H9 (cell line): ENCODE results near the gene PCSK6. TPM values are rescaled to one million over a fixed set of nuclear protein-coding genes. Genes with fewer than 3 reads are reported as not detected.

Source experiments
- DNase-seq: peaks from one replicate; pipeline ENCODE4 v3.0.0-alpha.2; 2017
- H2AFZ ChIP-seq: one replicate; pipeline ENCODE4 v1.6.1; 2013; ENCODE audit warnings: mild to moderate bottlenecking, low read length, control low read depth, moderate library complexity
- H2AK5ac ChIP-seq: 2 replicates; pipeline ENCODE4 v1.6.1; 2013; ENCODE audit warnings: low read length, control low read depth, mixed read lengths; ENCODE audit not compliant: insufficient read length
- H2BK120ac ChIP-seq: one replicate; pipeline ENCODE4 v1.6.1; 2013; ENCODE audit warnings: low read depth, mild to moderate bottlenecking, low read length, control low read depth, inconsistent platforms; ENCODE audit not compliant: poor library complexity, severe bottlenecking
- H2BK12ac ChIP-seq: 2 replicates; pipeline ENCODE4 v1.6.1; 2013; ENCODE audit warnings: low read length, control low read depth, mixed read lengths, low read depth; ENCODE audit not compliant: insufficient read length
- H2BK15ac ChIP-seq: 2 replicates; pipeline ENCODE4 v1.6.1; 2013; ENCODE audit warnings: low read depth, low read length, control low read depth
- H2BK20ac ChIP-seq: one replicate; pipeline ENCODE4 v1.6.1; 2013; ENCODE audit warnings: low read depth, mild to moderate bottlenecking, low read length, control low read depth, inconsistent platforms; ENCODE audit not compliant: poor library complexity, severe bottlenecking
- H2BK5ac ChIP-seq: 2 replicates; pipeline ENCODE4 v1.6.1; 2013; ENCODE audit warnings: low read length, control low read depth, mixed read lengths; ENCODE audit not compliant: insufficient read length
- H3K14ac ChIP-seq: 2 replicates; pipeline ENCODE4 v1.6.1; 2013; ENCODE audit warnings: low read length, control low read depth; ENCODE audit not compliant: insufficient read depth
- H3K18ac ChIP-seq: 2 replicates; pipeline ENCODE4 v1.6.1; 2013; ENCODE audit warnings: low read depth, mild to moderate bottlenecking, mixed read lengths, low read length, control low read depth; ENCODE audit not compliant: insufficient read length
- H3K23ac ChIP-seq: 2 replicates; pipeline ENCODE4 v1.6.1; 2013; ENCODE audit warnings: low read length, control low read depth, mixed read lengths, low read depth; ENCODE audit not compliant: insufficient read length
- H3K23me2 ChIP-seq: 2 replicates; pipeline ENCODE4 v1.6.1; 2013; ENCODE audit warnings: low read depth, mild to moderate bottlenecking, mixed read lengths, low read length, control low read depth; ENCODE audit not compliant: insufficient read length, poor library complexity, severe bottlenecking
- H3K27ac ChIP-seq: 2 replicates; pipeline ENCODE4 v1.5.1; 2013; ENCODE audit warnings: low read length, control low read depth, mixed read lengths, low read depth; ENCODE audit not compliant: insufficient read length
- H3K27me3 ChIP-seq: 2 replicates; pipeline ENCODE4 v1.6.1; 2013; ENCODE audit warnings: low read length, control low read depth, inconsistent platforms; ENCODE audit not compliant: insufficient read depth
- H3K4ac ChIP-seq: 2 replicates; pipeline ENCODE4 v1.6.1; 2013; ENCODE audit warnings: low read depth, mild to moderate bottlenecking, control low read depth, inconsistent platforms, low read length, moderate library complexity
- H3K4me1 ChIP-seq: 2 replicates; pipeline ENCODE4 v1.6.1; 2013; ENCODE audit warnings: low read length, control low read depth, inconsistent platforms; ENCODE audit not compliant: insufficient read depth
- H3K4me2 ChIP-seq: 2 replicates; pipeline ENCODE4 v1.6.1; 2013; ENCODE audit warnings: low read length, control low read depth, mixed read lengths; ENCODE audit not compliant: insufficient read length, insufficient read depth
- H3K56ac ChIP-seq: 2 replicates; pipeline ENCODE4 v1.6.1; 2013; ENCODE audit warnings: low read depth, mild to moderate bottlenecking, mixed read lengths, low read length, control low read depth; ENCODE audit not compliant: insufficient read length
- H3K79me1 ChIP-seq: 2 replicates; pipeline ENCODE4 v1.6.1; 2013; ENCODE audit warnings: low read depth, mild to moderate bottlenecking, moderate library complexity, low read length, control low read depth, inconsistent platforms; ENCODE audit not compliant: insufficient read depth, poor library complexity, severe bottlenecking
- H3K79me2 ChIP-seq: 2 replicates; pipeline ENCODE4 v1.6.1; 2013; ENCODE audit warnings: low read length, control low read depth, inconsistent platforms; ENCODE audit not compliant: insufficient read depth
- H3K9ac ChIP-seq: 2 replicates; pipeline ENCODE4 v1.6.1; 2013; ENCODE audit warnings: low read length, control low read depth, mixed read lengths; ENCODE audit not compliant: insufficient read length; ENCODE audit errors: extremely low read depth
- H3K9me3 ChIP-seq: one replicate; pipeline ENCODE4 v1.6.1; 2013; ENCODE audit warnings: low read depth, low read length, inconsistent platforms; ENCODE audit not compliant: control insufficient read depth
- H3T11ph ChIP-seq: one replicate; pipeline ENCODE4 v1.6.1; 2013; ENCODE audit warnings: mild to moderate bottlenecking, low read length, control low read depth, inconsistent platforms
- H4K20me1 ChIP-seq: one replicate; pipeline ENCODE4 v1.6.1; 2013; ENCODE audit not compliant: control insufficient read depth, insufficient read length, insufficient read depth
- H4K5ac ChIP-seq: 2 replicates; pipeline ENCODE4 v1.6.1; 2013; ENCODE audit warnings: low read depth, mild to moderate bottlenecking, mixed read lengths, low read length, control low read depth; ENCODE audit not compliant: insufficient read length
- H4K8ac ChIP-seq: replicated peaks from 2 replicates; pipeline ENCODE4 v1.6.1; 2013; ENCODE audit warnings: low read length, control low read depth, mixed read lengths, low read depth; ENCODE audit not compliant: insufficient read length
- H4K91ac ChIP-seq: 2 replicates; pipeline ENCODE4 v1.6.1; 2013; ENCODE audit warnings: low read depth, mild to moderate bottlenecking, moderate library complexity, mixed read lengths, low read length, control low read depth; ENCODE audit not compliant: insufficient read length
- H3K27ac Mint-ChIP-seq, 3 experiments: 2 replicates in 2 of 3; 3 replicates in 1 of 3; pipeline ENCODE4 v1.8.0; 2020 to 2021; ENCODE audit warnings: mixed read lengths in 3 of 3, mild to moderate bottlenecking in 1 of 3, moderate library complexity in 1 of 3
- H3K27me3 Mint-ChIP-seq: 2 replicates; pipeline ENCODE4 v1.8.0; 2021; ENCODE audit warnings: low read depth, mild to moderate bottlenecking, moderate library complexity, mixed read lengths
- H3K36me3 Mint-ChIP-seq, 3 experiments: 2 replicates in 2 of 3; 3 replicates in 1 of 3; pipeline ENCODE4 v1.8.0; 2020 to 2021; ENCODE audit warnings: low read depth in 3 of 3, mixed read lengths in 3 of 3; ENCODE audit not compliant: insufficient read depth in 1 of 3
- H3K4me1 Mint-ChIP-seq, 2 experiments: 2 replicates each; pipeline ENCODE4 v1.8.0; 2020; ENCODE audit warnings: mixed read lengths in 2 of 2
- H3K4me3 Mint-ChIP-seq, 2 experiments: 2 replicates in 1 of 2; 3 replicates in 1 of 2; pipeline ENCODE4 v1.8.0; 2020 to 2021; ENCODE audit warnings: mild to moderate bottlenecking in 2 of 2, mixed read lengths in 2 of 2, moderate library complexity in 1 of 2
- H3K9me3 Mint-ChIP-seq, 2 experiments: 2 replicates in 1 of 2; 3 replicates in 1 of 2; pipeline ENCODE4 v1.8.0; 2020; ENCODE audit warnings: mild to moderate bottlenecking in 2 of 2, mixed read lengths in 2 of 2, moderate library complexity in 1 of 2
- WGBS: extraction: QIAGEN DNeasy Blood & Tissue Kit; methylation state at CpG from one replicate; pipeline ENCODE4 v1.1.7; 2013; ENCODE audit warnings: missing lambda C conversion rate, low lambda C conversion rate, mixed read lengths; ENCODE audit not compliant: insufficient read length; ENCODE audit errors: extremely low coverage; 5-methylcytosine and 5-hydroxymethylcytosine counted together
- total RNA-seq: library from RNA; stranded (reverse); gene quantifications from 2 replicates; pipeline ENCODE4 v1.2.1, GENCODE V29; 2021
- TF ChIP-seq, protein P1 (sequence below): fragments of 200-600 bp; sonication (generic); conservative IDR thresholded peaks from 3 replicates; pipeline ENCODE4 v1.8.0; 2021; ENCODE audit warnings: antibody characterized with exemption, mild to moderate bottlenecking

Gene PCSK6
- total RNA-seq, 1 experiment from 2014 or later, result 4.0 TPM

DNA sequence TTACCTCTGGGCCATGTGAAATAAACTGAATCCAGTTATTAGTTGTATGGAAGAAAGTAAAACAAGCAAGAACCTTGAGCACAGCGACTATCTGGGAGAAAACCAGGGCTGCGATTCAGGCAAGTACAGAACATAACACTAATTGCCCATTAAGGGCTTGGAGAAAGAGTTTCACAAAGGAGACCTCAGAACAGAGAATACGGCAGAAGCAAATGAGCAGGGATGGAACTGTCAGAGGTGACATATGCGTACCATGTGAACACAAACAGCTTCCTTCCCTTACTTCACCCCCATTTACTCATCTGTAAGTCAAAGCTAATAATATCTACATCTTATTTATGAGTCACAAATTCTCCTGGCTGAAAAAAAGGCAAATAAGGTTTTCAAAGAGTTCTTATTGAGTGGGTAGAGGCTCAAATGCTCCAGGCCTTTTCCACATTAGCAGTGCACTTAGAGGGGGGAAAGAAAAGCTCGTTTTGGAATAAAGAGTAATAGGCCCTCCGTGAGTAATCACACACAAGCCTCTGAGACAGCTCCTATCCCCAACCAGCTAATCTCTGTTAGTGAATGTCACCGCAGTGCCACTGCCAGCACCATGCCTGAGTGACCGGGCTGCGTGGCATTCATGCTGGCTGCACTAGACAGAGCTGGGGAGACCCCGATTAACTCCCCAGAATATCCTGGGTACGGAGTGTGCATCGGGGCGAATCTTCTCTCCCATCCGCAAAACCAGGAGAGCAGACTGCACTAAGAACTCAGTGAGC is 2.6 kb downstream of the PCSK6 start:
- H2AFZ ChIP-seq, result no peak overlapping the region
- H2AK5ac ChIP-seq, result no peak overlapping the region
- H3K9ac ChIP-seq, result no peak overlapping the region
- no peak overlapping the region for H3K23ac ChIP-seq
- H2BK15ac ChIP-seq, result no peak overlapping the region
- Mint-ChIP-seq H3K27me3 (peaks cover 59% of the 10 kb centered on the region), H3K9me3 (peaks cover 8 to 9% of the 10 kb centered on the region in 2 experiments; a peak in 4 of 5 replicates), H3K4me3 (0 out of 5 replicates have a peak overlapping the region, but pooled peaks of 1 of the 2 experiments have one; percentile 39), H3K27ac (no peak overlapping the region), H3K4me1 (peaks cover 2% of the 10 kb centered on the region in 2 experiments; a peak in 1 of 4 replicates), H3K36me3 (peaks cover 0 to 9% (median 0%) of the 10 kb centered on the region in 3 experiments; a peak in 2 of 7 replicates)
- no peak overlapping the region for H4K5ac ChIP-seq
- H3K14ac ChIP-seq, result no peak overlapping the region
- H3K18ac ChIP-seq, result no peak overlapping the region
- peaks cover 16% of the 10 kb centered on the region; the same call in 1 of the 2 replicates for H3K27me3 ChIP-seq
- no peak overlapping the region for H3K27ac ChIP-seq
- no peaks in the 10 kb centered on the region for H3K79me2 ChIP-seq
- no CpG with 5 or more reads among the region's 14 CpGs for WGBS
- no peaks in the 10 kb centered on the region for H3K9me3 ChIP-seq
- H4K20me1 ChIP-seq, result no peaks in the 10 kb centered on the region
- H3K23me2 ChIP-seq, result peaks cover 5% of the 10 kb centered on the region
- H2BK12ac ChIP-seq, result no peak overlapping the region
- H2BK5ac ChIP-seq, result no peak overlapping the region
- H2BK120ac ChIP-seq, result no peak overlapping the region
- H4K91ac ChIP-seq, result no peak overlapping the region
- H3K4me2 ChIP-seq, result no peak overlapping the region
- no peak overlapping the region for H3K56ac ChIP-seq
- no peaks in the 10 kb centered on the region for H3K4me1 ChIP-seq
- H4K8ac ChIP-seq, result no peak overlapping the region
- no peak overlapping the region for H3K4ac ChIP-seq
- no peaks in the 10 kb centered on the region for H3K79me1 ChIP-seq
- H3T11ph ChIP-seq, result no peak overlapping the region
- TF ChIP-seq, protein P1, sequence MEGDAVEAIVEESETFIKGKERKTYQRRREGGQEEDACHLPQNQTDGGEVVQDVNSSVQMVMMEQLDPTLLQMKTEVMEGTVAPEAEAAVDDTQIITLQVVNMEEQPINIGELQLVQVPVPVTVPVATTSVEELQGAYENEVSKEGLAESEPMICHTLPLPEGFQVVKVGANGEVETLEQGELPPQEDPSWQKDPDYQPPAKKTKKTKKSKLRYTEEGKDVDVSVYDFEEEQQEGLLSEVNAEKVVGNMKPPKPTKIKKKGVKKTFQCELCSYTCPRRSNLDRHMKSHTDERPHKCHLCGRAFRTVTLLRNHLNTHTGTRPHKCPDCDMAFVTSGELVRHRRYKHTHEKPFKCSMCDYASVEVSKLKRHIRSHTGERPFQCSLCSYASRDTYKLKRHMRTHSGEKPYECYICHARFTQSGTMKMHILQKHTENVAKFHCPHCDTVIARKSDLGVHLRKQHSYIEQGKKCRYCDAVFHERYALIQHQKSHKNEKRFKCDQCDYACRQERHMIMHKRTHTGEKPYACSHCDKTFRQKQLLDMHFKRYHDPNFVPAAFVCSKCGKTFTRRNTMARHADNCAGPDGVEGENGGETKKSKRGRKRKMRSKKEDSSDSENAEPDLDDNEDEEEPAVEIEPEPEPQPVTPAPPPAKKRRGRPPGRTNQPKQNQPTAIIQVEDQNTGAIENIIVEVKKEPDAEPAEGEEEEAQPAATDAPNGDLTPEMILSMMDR, result no peak
- no peak overlapping the region for H2BK20ac ChIP-seq
- DNase-seq, result no peak
